Immature natural killer cell (primary cell): ENCODE measurements around the gene TMEM131. TPM values are rescaled to one million over a fixed set of nuclear protein-coding genes. Genes with fewer than 3 reads are reported as not detected.
A peak's percentile ranks its signal among the peaks of the same experiment; 100 is the strongest.
"Not testable (repeated sequence)": the region's sequence is repeated elsewhere in the genome, so short reads cannot be mapped to it uniquely, and the experiment has no call there.

Experiments used
- DNase-seq, 3 donors: peaks; one replicate each; pipeline ENCODE4 v3.0.0; 2022; ENCODE audit warnings: mixed read lengths in 1 of 3
- H3K27ac Mint-ChIP-seq, 6 donors: one replicate each; pipeline ENCODE4 v1.8.0; 2020; ENCODE audit warnings: mixed read lengths in 6 of 6, mild to moderate bottlenecking in 5 of 6, inconsistent platforms in 4 of 6, moderate library complexity in 3 of 6
- H3K27me3 Mint-ChIP-seq, 3 donors: one replicate each; pipeline ENCODE4 v1.8.0; 2020 to 2021; ENCODE audit warnings: low read depth in 3 of 3, mild to moderate bottlenecking in 3 of 3, mixed read lengths in 3 of 3, moderate library complexity in 3 of 3, inconsistent platforms in 1 of 3
- H3K36me3 Mint-ChIP-seq, 3 donors: one replicate each; pipeline ENCODE4 v1.8.0; 2020; ENCODE audit warnings: mixed read lengths in 3 of 3, inconsistent platforms in 2 of 3, mild to moderate bottlenecking in 2 of 3
- H3K4me1 Mint-ChIP-seq, 2 donors: one replicate each; pipeline ENCODE4 v1.8.0; 2020; ENCODE audit warnings: inconsistent platforms in 2 of 2, mild to moderate bottlenecking in 2 of 2, mixed read lengths in 2 of 2, moderate library complexity in 1 of 2
- H3K4me3 Mint-ChIP-seq, 5 donors: one replicate each; pipeline ENCODE4 v1.8.0; 2020; ENCODE audit warnings: mild to moderate bottlenecking in 5 of 5, mixed read lengths in 5 of 5, inconsistent platforms in 3 of 5, moderate library complexity in 3 of 5
- H3K9me3 Mint-ChIP-seq, 6 donors: one replicate each; pipeline ENCODE4 v1.8.0; 2020; ENCODE audit warnings: mild to moderate bottlenecking in 6 of 6, mixed read lengths in 6 of 6, inconsistent platforms in 4 of 6, moderate library complexity in 3 of 6
- polyA plus RNA-seq, 3 donors: library from polyadenylated mRNA; unstranded; fragments of 300-500 nt; fragmentation: Illumina TruSeq; gene quantifications; one replicate each; pipeline ENCODE4 v1.2.3, GENCODE V29; 2021

Gene TMEM131
- polyA plus RNA-seq, 3 donors from 2014 or later = 7.1 to 24.5 (median 8.3) TPM

GRCh38 chr2:97829255-97829654, 166.5 kb downstream of the TMEM131 start:
- Mint-ChIP-seq H3K4me1 (peaks cover 6 to 12% of the 10 kb centered on the region in 2 donors), H3K36me3 (peaks cover 14% of the 10 kb centered on the region in 3 donors)
- DNase-seq, H3K4me3 Mint-ChIP-seq, H3K9me3 Mint-ChIP-seq, H3K27ac Mint-ChIP-seq, H3K27me3 Mint-ChIP-seq: not testable (repeated sequence)

- peaks cover 12 to 18% (median 14%) of the 10 kb centered on the region in 3 donors for H3K36me3 Mint-ChIP-seq
- peak overlapping the region in 1 of 6 donors; percentile 42 for H3K27ac Mint-ChIP-seq
Measured at GRCh38 chr2:97827013-97827412, 168.7 kb downstream of the TMEM131 start.

GRCh38 chr2:97826266-97826847, 169.4 kb downstream of the TMEM131 start:
- DNase-seq, H3K4me3 Mint-ChIP-seq, H3K27me3 Mint-ChIP-seq, H3K9me3 Mint-ChIP-seq: not testable (repeated sequence)
- Mint-ChIP-seq H3K36me3 (peaks cover 14 to 24% (median 15%) of the 10 kb centered on the region in 3 donors), H3K4me1 (peaks cover 5 to 10% of the 10 kb centered on the region in 2 donors), H3K27ac (peak overlapping the region in 3 of 6 donors; percentile 34 to 86 (median 73))

More at GRCh38 chr2:97827013-97827412, 168.7 kb downstream of the TMEM131 start:
- not testable (repeated sequence) for H3K4me3 Mint-ChIP-seq, DNase-seq, H3K27me3 Mint-ChIP-seq, H3K9me3 Mint-ChIP-seq
- peaks cover 5 to 10% of the 10 kb centered on the region in 2 donors for H3K4me1 Mint-ChIP-seq

- DNase-seq = not testable (repeated sequence)
Measured at GRCh38 chr2:97824011-97824410, 171.7 kb downstream of the TMEM131 start.

GRCh38 chr2:97821862-97822261, 173.9 kb downstream of the TMEM131 start:
- H3K9me3 Mint-ChIP-seq, H3K4me1 Mint-ChIP-seq, H3K4me3 Mint-ChIP-seq, H3K27ac Mint-ChIP-seq, H3K27me3 Mint-ChIP-seq, DNase-seq: not testable (repeated sequence)
- peaks cover 0 to 27% (median 17%) of the 10 kb centered on the region in 3 donors for H3K36me3 Mint-ChIP-seq

More at GRCh38 chr2:97824011-97824410, 171.7 kb downstream of the TMEM131 start:
- H3K36me3 Mint-ChIP-seq = peaks cover 3 to 31% (median 15%) of the 10 kb centered on the region in 3 donors
- H3K27me3 Mint-ChIP-seq, H3K27ac Mint-ChIP-seq, H3K9me3 Mint-ChIP-seq, H3K4me3 Mint-ChIP-seq: not testable (repeated sequence)
- H3K4me1 Mint-ChIP-seq = peaks cover 5 to 10% of the 10 kb centered on the region in 2 donors

- no peak overlapping the region for H3K27ac Mint-ChIP-seq
- H3K4me3 Mint-ChIP-seq = no peak overlapping the region
- H3K4me1 Mint-ChIP-seq = no peaks in the 10 kb centered on the region
- peaks cover 0 to 3% (median 0%) of the 10 kb centered on the region in 3 donors for H3K27me3 Mint-ChIP-seq
- DNase-seq = no peak
- no peaks in the 10 kb centered on the region for H3K9me3 Mint-ChIP-seq
- H3K36me3 Mint-ChIP-seq = peaks cover 0 to 27% (median 13%) of the 10 kb centered on the region in 3 donors
Measured at GRCh38 chr2:97819754-97820153, 176.0 kb downstream of the TMEM131 start.

GRCh38 chr2:97816411-97816810, 179.3 kb downstream of the TMEM131 start:
- no peak overlapping the region for H3K4me3 Mint-ChIP-seq
- no peaks in the 10 kb centered on the region for H3K4me1 Mint-ChIP-seq
- peaks cover 13 to 36% (median 26%) of the 10 kb centered on the region in 3 donors for H3K36me3 Mint-ChIP-seq
- no peak overlapping the region for H3K27ac Mint-ChIP-seq
- no peaks in the 10 kb centered on the region for H3K9me3 Mint-ChIP-seq
- no peaks in the 10 kb centered on the region for H3K27me3 Mint-ChIP-seq
- no peak for DNase-seq

GRCh38 chr2:97812931-97813330, 182.8 kb downstream of the TMEM131 start:
- Mint-ChIP-seq H3K27me3 (no peaks in the 10 kb centered on the region), H3K4me3 (no peak overlapping the region), H3K27ac (no peak overlapping the region), H3K36me3 (peaks cover 13 to 35% (median 27%) of the 10 kb centered on the region in 3 donors), H3K4me1 (no peaks in the 10 kb centered on the region), H3K9me3 (no peaks in the 10 kb centered on the region)
- DNase-seq = no peak

- Mint-ChIP-seq H3K27ac (no peak overlapping the region), H3K9me3 (no peaks in the 10 kb centered on the region), H3K36me3 (peaks cover 12 to 39% (median 27%) of the 10 kb centered on the region in 3 donors), H3K27me3 (no peaks in the 10 kb centered on the region), H3K4me3 (no peak overlapping the region), H3K4me1 (peaks cover 0 to 1% of the 10 kb centered on the region in 2 donors)
- no peak for DNase-seq
Measured at GRCh38 chr2:97808816-97809215, 186.9 kb downstream of the TMEM131 start.

GRCh38 chr2:97806738-97807618, 188.8 kb downstream of the TMEM131 start:
- peak; percentile 58 to 66 (median 64) for DNase-seq
- peaks cover 0 to 1% of the 10 kb centered on the region in 2 donors for H3K4me1 Mint-ChIP-seq
- H3K36me3 Mint-ChIP-seq = peaks cover 10 to 37% (median 18%) of the 10 kb centered on the region in 3 donors
- H3K27ac Mint-ChIP-seq = peak overlapping the region in 1 of 6 donors; percentile 30
- no peak overlapping the region for H3K4me3 Mint-ChIP-seq
- H3K9me3 Mint-ChIP-seq = no peaks in the 10 kb centered on the region
- no peaks in the 10 kb centered on the region for H3K27me3 Mint-ChIP-seq

GRCh38 chr2:97805776-97806175, 190.0 kb downstream of the TMEM131 start:
- DNase-seq = no peak
- H3K4me3 Mint-ChIP-seq = no peak overlapping the region
- peaks cover 0 to 1% of the 10 kb centered on the region in 2 donors for H3K4me1 Mint-ChIP-seq
- H3K36me3 Mint-ChIP-seq = peaks cover 10 to 30% (median 12%) of the 10 kb centered on the region in 3 donors
- no peaks in the 10 kb centered on the region for H3K9me3 Mint-ChIP-seq
- peak overlapping the region in 1 of 6 donors; percentile 19 for H3K27ac Mint-ChIP-seq
- no peaks in the 10 kb centered on the region for H3K27me3 Mint-ChIP-seq

- Mint-ChIP-seq H3K36me3 (peaks cover 10 to 39% (median 20%) of the 10 kb centered on the region in 3 donors), H3K9me3 (no peaks in the 10 kb centered on the region), H3K4me1 (no peaks in the 10 kb centered on the region), H3K27me3 (peaks cover 0 to 4% (median 0%) of the 10 kb centered on the region in 3 donors), H3K4me3 (no peak overlapping the region), H3K27ac (no peak overlapping the region)
- DNase-seq = no peak
Measured at GRCh38 chr2:97801028-97801427, 194.7 kb downstream of the TMEM131 start.

GRCh38 chr2:97798416-97798815, 197.3 kb downstream of the TMEM131 start:
- Mint-ChIP-seq H3K36me3 (peaks cover 7 to 30% (median 14%) of the 10 kb centered on the region in 3 donors), H3K27me3 (peaks cover 0 to 4% (median 0%) of the 10 kb centered on the region in 3 donors), H3K27ac (no peak overlapping the region), H3K4me1 (no peaks in the 10 kb centered on the region), H3K4me3 (no peak overlapping the region), H3K9me3 (no peaks in the 10 kb centered on the region)
- no peak for DNase-seq

GRCh38 chr2:97797355-97797754, 198.4 kb downstream of the TMEM131 start:
- DNase-seq = no peak
- H3K4me1 Mint-ChIP-seq = no peaks in the 10 kb centered on the region
- no peaks in the 10 kb centered on the region for H3K9me3 Mint-ChIP-seq
- no peak overlapping the region for H3K4me3 Mint-ChIP-seq
- H3K27ac Mint-ChIP-seq = no peak overlapping the region
- H3K27me3 Mint-ChIP-seq = peaks cover 0 to 4% (median 2%) of the 10 kb centered on the region in 3 donors
- H3K36me3 Mint-ChIP-seq = peaks cover 11 to 29% (median 12%) of the 10 kb centered on the region in 3 donors
